GM18498 (cell line): ENCODE data around the gene MED13L.

ENCODE experiments used
- ATAC-seq: cut with Tn5 transposase; IDR thresholded peaks from one replicate; pipeline ENCODE4 v1.9.1; 2021; ENCODE audit warnings: mild to moderate bottlenecking, moderate library complexity; ENCODE audit not compliant: unreplicated experiment

Gene MED13L

DNA sequence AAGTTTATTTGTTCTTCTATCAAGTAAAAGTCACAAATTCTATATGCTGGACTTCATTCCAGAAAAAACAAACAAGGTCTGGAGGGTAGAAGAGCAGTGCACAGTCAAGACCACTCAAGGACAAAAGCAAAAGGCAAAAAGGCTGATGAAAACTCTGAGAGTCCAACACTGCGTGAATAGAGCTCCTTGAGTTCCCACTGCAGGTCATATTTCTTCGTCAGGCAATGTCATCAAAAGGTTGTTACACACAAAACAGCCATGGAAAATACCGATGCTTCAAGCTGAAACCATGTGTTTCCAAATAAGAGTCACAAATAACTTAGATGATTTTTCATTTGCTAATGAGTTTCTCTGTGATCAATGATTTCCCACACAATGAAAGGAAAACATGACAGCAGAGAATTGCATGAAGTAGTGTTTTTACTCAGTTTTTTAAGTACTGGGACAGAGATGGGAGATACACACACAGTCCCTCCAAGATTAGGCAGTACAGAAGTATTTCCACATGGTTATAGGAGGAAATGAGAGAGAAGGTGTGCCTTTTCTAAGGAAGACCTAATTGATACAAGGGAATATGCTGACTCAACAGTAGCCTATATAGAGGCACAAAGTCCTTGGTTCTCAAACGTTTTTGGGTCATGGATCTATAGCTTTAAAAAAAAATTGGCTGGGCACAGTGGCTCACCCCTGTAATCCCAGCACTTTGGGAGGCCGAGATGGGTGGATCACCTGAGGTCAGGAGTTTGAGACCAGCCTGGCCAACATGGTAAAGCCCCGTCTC, 177.7 kb downstream of the MED13L start:
- no peak for ATAC-seq

DNA sequence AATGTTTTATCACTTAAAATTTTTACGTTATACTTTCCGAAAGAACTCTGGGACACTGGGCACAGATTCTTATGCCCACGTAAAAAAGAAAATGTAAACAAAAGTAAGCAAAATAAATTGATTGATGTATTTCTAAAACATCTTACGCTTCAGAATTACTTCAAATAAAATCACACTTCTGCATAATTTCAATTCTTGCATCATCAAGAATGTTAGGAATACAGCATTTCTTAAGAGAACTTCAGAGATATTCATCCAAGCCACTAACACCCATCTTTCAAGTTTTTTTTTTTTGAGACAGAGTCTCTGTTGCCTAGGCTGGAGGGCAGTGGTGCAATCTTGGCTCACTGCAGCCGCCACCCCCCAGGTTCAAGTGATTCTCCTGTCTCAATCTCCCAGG, 180.6 kb downstream of the MED13L start:
- no peak for ATAC-seq

DNA sequence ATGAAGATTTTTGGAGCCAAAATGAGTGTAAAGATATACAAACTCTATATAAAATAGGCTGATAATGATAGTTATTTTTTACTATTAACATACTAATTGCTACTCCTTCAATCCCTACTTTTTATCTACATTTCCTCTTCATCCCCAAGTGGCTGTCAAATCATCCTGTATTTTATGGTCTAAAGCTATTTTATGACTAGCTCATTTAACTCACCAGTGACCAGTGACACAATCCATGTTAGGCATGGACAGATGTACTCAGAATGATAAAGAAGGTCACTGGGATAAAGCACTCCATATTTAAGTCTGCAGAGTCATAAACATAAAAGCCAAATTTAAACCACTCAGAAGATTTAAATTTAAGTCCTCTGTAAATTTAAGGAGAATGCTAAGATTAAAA, 183.0 kb downstream of the MED13L start:
- no peak for ATAC-seq

DNA sequence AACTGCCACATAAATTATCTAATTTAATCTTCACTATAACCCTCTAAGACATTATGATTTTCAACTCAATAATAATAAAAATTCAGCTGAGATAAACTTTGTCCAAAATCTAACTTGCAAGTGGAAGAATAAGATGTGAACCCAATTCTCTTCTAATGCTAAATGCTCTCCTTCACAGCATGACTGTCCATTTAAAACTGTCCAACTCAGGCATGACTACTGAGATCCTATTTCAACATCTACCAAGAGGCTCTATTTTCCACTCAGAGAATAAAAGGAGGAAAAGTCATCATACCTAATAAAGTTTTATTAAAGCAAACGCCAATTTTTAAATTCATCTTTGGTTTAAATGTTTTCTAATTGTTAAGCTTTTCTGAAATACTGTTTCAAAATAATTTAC, 183.6 kb downstream of the MED13L start:
- no peak for ATAC-seq

DNA sequence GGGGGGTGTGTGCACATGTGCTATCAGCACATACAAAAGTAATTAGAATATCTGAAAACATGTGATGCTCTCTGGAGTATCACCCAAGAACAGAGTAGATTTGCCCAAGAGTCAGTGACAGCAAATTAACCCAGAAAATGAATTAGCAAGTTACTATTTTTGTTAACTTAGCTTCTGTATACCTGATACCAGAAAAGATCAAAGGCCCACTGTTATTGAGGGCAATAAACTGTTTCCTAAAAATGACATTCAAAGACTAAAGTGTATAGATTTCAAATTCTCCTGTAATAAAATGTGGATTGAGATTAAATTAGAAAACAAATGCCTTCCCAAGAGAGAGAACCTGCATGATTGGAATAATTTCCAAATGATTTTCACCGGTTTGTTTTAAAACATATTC, 184.7 kb downstream of the MED13L start:
- no peak for ATAC-seq

DNA sequence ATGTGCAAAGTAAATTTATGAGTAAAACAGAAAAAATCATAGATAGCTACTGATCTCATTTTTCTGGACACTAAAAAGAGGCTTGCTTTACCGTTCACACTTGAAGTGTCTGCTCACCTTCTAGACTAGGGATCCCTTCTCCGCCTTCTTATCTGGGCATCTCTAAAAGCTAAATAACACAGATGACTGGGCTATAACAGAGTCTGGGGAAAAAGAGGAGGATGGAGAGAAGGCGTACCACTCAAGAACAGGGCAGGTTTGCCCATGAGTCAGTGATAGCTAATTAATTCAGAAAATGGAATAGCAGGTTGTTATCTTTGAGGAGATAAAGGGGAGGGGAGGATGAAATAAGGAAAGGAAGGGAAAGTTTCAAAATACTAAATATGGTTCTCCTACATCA, 185.3 kb downstream of the MED13L start:
- no peak for ATAC-seq

DNA sequence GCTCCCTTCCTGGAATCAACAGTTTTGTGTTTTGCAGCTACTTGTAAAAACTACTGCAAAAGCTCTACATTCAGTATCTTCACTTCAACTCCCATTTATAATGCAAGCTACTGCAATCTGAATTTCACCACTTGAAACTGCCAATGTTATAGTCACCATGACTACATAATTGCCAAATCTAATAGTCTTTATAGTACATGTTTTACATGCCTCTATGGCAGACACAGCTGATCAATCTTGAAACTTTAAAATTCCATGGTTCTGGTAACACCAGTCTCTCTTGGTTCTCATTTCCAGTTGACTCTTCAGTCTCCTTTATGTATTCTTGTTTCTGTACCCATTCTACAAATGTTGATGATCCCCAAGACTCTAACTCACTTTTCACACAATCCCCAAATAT, 185.9 kb downstream of the MED13L start:
- no peak for ATAC-seq

DNA sequence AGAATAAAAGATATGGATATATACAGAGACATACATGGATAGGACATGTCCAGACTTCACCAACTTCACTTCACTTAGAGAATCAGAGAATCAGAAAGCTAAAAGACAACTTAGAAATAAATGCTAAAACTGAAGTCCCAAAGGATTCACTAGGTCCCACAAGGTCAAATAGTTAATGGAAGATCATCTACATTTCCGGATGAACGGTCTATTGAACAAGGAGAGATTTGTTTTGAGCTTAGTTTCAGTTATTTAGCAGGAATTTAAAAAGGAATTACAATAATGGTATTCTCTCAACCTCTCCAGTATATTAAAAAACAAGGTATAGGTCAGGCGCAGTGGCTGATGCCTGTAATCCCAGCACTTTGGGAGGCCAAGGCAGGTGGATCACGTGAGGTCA, 187.0 kb downstream of the MED13L start:
- no peak for ATAC-seq

DNA sequence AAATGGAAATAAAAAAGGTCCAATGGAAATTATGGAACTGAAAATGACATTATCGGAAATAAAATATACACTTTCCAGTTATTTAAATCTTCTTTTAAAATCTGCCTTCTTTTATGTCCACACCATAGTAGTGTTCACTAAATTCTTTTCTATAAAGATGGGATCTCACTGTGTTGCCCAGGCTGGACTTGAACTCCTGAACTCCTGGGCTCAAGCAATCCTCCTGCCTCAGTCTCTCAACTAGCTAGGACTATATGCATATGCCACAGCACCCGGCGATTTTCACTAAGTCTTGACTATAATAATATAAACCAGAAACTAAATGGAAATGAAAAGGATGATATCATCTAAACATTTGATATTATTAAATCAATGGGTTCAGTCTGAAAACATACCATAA, 188.4 kb downstream of the MED13L start:
- no peak for ATAC-seq

DNA sequence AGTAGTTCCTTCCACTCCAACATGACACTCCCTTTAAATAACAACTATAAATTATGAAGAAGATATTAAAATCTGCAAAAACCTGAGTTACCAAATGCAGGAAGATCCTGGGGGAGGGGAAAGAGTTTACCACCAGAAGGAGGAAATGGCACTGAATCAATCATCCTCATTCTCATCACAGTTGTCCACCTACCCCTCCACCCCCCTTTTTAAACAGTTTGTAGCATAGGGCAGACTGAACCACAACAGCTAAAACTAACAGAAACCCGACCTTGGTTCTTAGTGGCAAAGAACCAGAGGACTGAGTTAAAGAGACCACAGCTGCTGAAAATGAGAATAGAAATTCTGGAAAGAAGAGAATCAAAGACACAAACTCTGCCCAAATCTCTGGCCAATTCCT, 189.5 kb downstream of the MED13L start:
- no peak for ATAC-seq

DNA sequence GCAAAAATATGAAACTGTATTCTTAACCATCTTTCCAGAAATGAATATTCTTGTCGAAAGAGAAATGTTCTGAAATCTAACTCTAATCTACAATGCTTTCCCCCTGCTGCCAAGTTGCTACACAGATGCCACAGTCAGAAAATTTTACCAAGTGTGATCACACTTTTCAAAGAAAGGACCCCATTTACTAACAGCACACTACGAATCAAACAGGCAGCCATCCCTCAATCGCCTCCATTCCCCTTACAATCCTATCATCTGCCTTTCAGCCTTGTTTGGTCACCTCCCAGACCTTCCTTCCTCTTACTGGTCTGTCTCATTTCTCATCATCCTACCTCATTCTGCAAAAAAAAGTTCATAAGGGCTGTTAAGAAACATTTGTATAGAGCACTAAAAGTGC, 190.1 kb downstream of the MED13L start:
- no peak for ATAC-seq

DNA sequence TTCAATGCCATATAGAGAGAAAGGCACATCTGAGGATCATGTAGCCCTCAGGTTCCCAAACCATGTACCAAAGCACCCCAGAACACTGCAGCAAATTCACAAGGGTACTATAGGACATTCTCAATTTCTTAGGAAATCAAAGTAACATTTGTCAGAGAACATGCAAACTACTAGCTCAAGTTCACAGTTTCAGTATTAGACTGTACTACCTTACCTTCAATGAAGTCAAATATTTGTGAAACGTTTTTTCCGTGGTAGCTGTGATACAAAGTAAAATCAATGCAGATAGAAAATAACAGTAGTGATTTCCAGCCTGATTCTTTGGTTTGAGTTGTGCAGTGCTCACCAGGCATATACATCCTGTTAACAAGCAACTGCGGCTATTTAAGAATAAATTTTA, 197.1 kb downstream of the MED13L start:
- ATAC-seq: no peak

DNA sequence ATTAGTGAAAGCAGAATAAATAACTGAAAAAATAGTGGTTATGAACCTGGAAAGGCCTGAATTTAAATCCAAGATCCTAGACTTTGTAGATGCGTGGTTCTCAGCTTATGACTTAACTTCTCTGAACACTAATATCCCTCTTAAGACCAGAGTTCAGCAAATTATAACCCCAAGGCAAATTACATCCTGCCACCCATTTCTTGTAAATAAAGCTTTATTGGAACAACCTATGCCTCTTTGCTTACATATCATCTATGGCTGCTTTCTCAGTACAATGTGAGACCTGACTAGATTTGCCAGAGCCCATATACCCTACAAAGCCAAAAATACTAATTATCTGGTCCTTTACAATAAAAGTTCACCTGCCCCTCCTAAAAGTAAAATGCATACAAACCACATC, 199.1 kb downstream of the MED13L start:
- ATAC-seq: no peak

DNA sequence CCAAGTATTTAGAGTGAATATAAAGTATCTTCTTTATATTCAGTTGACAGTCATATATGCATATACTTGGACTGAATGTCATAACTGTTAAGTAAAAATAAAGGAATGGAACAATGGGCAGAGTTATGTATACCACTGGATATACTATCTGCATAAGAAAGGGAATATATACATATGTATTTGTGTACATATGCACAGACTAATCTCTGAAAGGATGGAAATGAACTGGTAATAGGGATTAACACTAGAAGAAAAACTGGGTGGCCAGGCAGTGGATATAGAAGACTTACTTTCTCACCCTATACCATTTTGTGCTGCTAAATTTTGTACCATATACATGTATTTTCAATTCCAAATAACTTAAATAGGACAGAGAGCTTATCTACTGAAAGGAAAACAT, 200.1 kb downstream of the MED13L start:
- ATAC-seq: no peak

DNA sequence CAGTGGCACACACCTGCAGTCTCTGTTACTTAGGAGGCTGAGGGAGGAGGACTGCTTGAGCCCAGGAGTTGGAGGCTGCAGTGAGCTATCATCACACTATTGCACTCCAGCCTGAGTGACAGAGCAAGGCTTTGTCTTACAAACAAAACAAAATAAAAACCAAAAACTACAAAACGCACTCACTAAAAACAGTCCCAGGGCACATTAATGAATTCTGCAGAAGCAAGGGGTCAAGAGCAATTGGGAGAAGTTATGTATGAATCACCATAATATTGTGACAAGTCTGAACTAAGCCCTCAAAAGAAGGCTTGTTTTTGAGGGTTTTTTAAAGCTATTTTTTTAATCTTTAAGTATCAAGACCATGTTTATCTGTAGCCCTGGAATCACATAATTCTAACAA, 201.1 kb downstream of the MED13L start:
- no peak for ATAC-seq

DNA sequence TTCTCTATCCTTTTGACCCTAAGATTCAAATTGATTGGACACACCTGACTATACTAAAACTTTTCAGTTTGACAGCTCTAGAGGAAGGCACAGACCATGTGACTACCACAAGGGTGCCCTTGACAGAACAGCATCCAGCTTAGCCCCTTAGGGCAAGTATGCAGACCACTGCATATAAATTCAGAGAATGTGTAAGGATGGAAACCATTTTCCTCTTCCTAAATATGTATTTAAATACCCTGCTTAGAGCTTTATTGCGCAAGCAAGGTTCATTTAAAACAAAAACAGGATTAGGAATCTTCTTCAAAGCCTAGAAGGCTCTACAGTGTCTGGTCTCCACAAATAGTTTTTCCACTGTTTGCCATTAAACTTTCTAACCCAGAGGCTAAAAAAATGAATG, 202.8 kb downstream of the MED13L start:
- no peak for ATAC-seq

DNA sequence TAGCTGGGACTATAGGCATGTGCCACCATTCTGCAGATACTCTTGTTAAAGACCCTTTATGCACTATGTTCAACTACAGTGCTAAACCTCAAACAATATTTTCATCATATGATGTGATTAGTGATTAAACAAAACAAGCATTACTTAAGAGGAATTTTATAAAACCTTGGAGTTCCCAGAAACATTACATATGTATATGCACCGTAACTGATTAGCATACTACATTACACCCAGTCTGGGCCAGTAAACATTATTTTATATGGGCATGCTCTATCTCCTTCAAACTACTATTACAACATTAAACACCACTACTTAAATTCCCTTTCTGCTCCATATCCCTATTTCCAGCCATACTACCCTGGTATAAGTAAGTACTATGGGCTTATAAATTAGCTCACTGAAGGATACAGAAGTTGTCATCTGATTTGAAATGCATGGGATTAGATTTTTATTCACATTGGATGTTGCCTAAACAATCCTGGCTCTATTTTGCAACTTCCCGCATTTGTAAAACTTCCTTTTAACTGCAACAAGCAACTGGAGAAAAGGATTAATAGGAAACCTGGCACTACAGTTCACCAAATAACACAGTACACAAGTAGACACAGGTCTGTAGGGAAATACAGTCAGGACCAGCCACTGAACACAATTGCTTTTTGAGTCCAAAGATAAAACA, 205.8 kb downstream of the MED13L start:
- ATAC-seq: no peak

DNA sequence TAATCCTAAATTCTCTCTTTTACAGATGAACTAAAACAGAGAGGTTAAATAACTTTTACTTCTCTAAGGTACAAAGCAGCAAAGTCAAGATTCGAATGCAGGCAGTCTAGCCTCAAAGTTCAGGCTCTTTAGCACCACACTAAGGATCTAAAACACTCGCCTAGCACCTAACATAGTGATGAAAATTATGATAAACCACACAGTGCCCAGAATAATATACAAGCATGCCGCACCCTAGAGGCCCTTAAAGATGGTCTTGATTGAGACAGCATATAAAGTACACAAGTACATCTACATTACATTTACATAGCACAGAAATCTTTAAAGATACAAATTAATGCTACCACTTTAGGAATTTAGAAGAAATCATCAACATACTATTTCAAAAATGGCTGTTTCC, 207.0 kb downstream of the MED13L start:
- no peak for ATAC-seq

DNA sequence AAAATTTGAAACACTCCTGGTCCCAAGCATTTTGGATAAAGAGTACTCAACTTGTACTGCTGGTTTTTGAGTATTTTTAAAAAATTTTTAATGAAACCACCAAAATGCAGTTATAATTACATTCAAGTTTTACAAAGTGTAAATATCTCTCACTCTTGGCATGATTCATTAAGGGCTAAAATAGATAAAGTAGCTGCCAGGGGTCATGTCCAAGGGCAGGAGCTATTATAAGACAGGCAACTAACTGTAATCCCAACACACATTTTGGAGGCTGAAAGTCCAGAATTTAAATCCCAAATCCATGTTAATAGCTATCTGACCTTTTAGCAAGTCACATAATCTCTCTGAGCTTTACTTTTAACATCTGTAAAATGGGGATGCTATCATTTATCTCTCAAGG, 207.6 kb downstream of the MED13L start:
- ATAC-seq: no peak

DNA sequence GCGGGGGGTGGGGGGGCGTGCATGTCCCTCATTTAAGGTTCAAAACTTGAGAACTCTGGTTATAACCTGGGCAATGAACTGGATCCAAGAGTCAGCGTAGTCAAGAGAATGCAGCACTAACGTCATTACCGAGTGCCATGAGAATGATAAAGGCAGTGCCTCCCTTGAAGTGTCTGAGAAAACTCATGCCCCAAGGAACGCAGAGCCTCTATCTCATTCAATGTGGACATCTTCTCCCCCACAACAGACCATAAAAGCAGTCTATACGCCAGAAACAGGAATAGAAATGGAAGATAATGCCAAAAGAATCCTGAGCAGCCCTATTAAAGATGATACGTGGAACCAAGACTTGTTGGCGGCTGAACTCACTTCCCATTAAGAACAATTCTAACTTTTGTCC, 208.6 kb downstream of the MED13L start:
- ATAC-seq: no peak

DNA sequence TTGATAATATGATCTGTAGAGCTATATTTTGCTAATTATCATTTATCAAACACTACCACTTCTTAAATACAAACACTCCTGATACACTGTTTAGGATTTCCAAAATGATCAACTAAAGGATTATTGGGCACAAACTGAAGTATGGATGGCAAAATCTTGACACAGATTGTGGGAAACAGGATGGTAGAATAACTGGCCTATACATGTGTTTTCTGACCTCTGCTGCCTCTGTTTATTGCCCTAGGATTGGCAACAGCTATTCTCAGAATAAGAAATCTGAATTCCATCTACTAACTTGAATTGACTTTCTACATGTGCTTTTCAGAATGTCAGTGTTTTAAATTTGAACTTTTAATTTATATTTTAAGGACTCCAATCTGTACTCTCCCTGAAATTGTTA, 209.1 kb downstream of the MED13L start:
- no peak for ATAC-seq

DNA sequence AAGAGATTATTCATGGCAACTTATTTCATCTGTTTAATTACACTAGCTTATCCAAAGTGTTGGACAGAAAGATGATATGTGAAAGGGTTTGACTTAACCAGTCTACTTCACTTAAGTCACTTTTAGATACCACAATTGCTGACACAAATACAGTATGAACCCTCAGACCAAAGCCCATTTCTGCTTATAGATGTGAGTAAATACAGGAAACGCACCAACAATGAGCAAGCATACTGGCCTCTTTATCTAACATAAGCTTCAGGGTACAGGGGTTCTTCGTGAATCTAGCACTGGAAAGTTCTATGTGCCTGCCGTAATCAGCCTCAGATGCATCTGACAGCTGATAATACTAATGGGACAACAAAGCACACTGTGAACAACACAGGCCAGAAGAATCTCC, 209.6 kb downstream of the MED13L start:
- no peak for ATAC-seq
